SK-N-SH treated with all-trans-retinoic acid at 6 μM for 48 hours (cell line): ENCODE results near the gene ZBTB33.

ENCODE experiments used
- ATAC-seq: fragments of 200-7000 bp; cut with Tn5 transposase; 3 replicates; pipeline ENCODE4 v1.9.1; 2020; ENCODE audit warnings: mild to moderate bottlenecking, moderate library complexity
- ARNTL ChIP-seq: fragments of 450-650 bp; formaldehyde crosslinking; IDR thresholded peaks from 2 replicates; pipeline ENCODE4 v1.5.0; 2020; ENCODE audit warnings: low read depth, mild to moderate bottlenecking, moderate library complexity, borderline replicate concordance
- BACH2 ChIP-seq: fragments of 250-450 bp; sonication (Bioruptor Pico); IDR thresholded peaks from 2 replicates; pipeline ENCODE4 v1.9.0; 2021; ENCODE audit warnings: mild to moderate bottlenecking, borderline replicate concordance
- CSDC2 ChIP-seq: fragments of 250-450 bp; sonication (Bioruptor Pico); IDR thresholded peaks from 2 replicates; pipeline ENCODE4 v1.5.0; 2020; ENCODE audit warnings: mild to moderate bottlenecking, moderate library complexity
- CSRNP3 ChIP-seq: fragments of 250-450 bp; sonication (Bioruptor Pico); IDR thresholded peaks from 2 replicates; pipeline ENCODE4 v1.5.1; 2021; ENCODE audit warnings: mild to moderate bottlenecking, moderate library complexity
- ESRRG ChIP-seq: fragments of 250-450 bp; sonication (Bioruptor Pico); IDR thresholded peaks from 2 replicates; pipeline ENCODE4 v1.6.1; 2021; ENCODE audit warnings: mild to moderate bottlenecking
- GLIS3 ChIP-seq: fragments of 250-450 bp; sonication (Bioruptor Pico); IDR thresholded peaks from 2 replicates; pipeline ENCODE4 v1.5.0; 2020; ENCODE audit warnings: mild to moderate bottlenecking, moderate library complexity
- ISL1 ChIP-seq: fragments of 250-450 bp; sonication (Bioruptor Pico); IDR thresholded peaks from 2 replicates; pipeline ENCODE4 v2.1.2; 2022; ENCODE audit warnings: mild to moderate bottlenecking, moderate library complexity
- OSR1 ChIP-seq: fragments of 250-450 bp; sonication (Bioruptor Pico); IDR thresholded peaks from 2 replicates; pipeline ENCODE4 v1.8.0; 2022; ENCODE audit warnings: moderate library complexity, mild to moderate bottlenecking, inconsistent platforms
- PATZ1 ChIP-seq: fragments of 250-450 bp; sonication (Bioruptor Pico); IDR thresholded peaks from 2 replicates; pipeline ENCODE4 v1.8.0; 2020; ENCODE audit warnings: mild to moderate bottlenecking, moderate library complexity, borderline replicate concordance
- PPARA ChIP-seq: fragments of 250-450 bp; sonication (Bioruptor Pico); IDR thresholded peaks from 2 replicates; pipeline ENCODE4 v1.5.0; 2020; ENCODE audit warnings: mild to moderate bottlenecking, borderline replicate concordance
- RARB ChIP-seq: fragments of 250-450 bp; sonication (Bioruptor Pico); IDR thresholded peaks from 2 replicates; pipeline ENCODE4 v1.8.0; 2021; ENCODE audit warnings: mild to moderate bottlenecking, moderate library complexity
- SNAI2 ChIP-seq: fragments of 250-450 bp; sonication (Bioruptor Pico); IDR thresholded peaks from 2 replicates; pipeline ENCODE4 v1.5.0; 2020; ENCODE audit warnings: mild to moderate bottlenecking, moderate library complexity
- TCF4 ChIP-seq: fragments of 250-450 bp; sonication (Bioruptor Pico); IDR thresholded peaks from 2 replicates; pipeline ENCODE4 v1.8.0; 2021; ENCODE audit warnings: mild to moderate bottlenecking, moderate library complexity, borderline replicate concordance
- TOX ChIP-seq: fragments of 250-450 bp; sonication (Bioruptor Pico); IDR thresholded peaks from 2 replicates; pipeline ENCODE4 v1.8.0; 2021; ENCODE audit warnings: mild to moderate bottlenecking, moderate library complexity, borderline replicate concordance
- ZC3H10 ChIP-seq: fragments of 250-450 bp; sonication (Bioruptor Pico); IDR thresholded peaks from 2 replicates; pipeline ENCODE4 v1.5.1; 2021; ENCODE audit warnings: mild to moderate bottlenecking, moderate library complexity
- ZFP3 ChIP-seq: fragments of 250-450 bp; sonication (Bioruptor Pico); IDR thresholded peaks from 2 replicates; pipeline ENCODE4 v1.5.0; 2020; ENCODE audit warnings: mild to moderate bottlenecking, moderate library complexity
- ZFP30 ChIP-seq: fragments of 450-650 bp; formaldehyde crosslinking; IDR thresholded peaks from 2 replicates; pipeline ENCODE4 v1.5.0; 2022; ENCODE audit warnings: mild to moderate bottlenecking, moderate library complexity
- ZNF565 ChIP-seq: fragments of 450-650 bp; formaldehyde crosslinking; conservative IDR thresholded peaks from 2 replicates; pipeline ENCODE4 v1.5.0; 2020; ENCODE audit warnings: low read depth, mild to moderate bottlenecking, moderate library complexity
- ZNF70 ChIP-seq: fragments of 450-650 bp; formaldehyde crosslinking; IDR thresholded peaks from 2 replicates; pipeline ENCODE4 v1.5.0; 2020; ENCODE audit warnings: mild to moderate bottlenecking, moderate library complexity
- ZNF8 ChIP-seq: fragments of 450-650 bp; formaldehyde crosslinking; IDR thresholded peaks from 2 replicates; pipeline ENCODE4 v1.5.0; 2020; ENCODE audit warnings: mild to moderate bottlenecking, moderate library complexity

The ZBTB33 gene

DNA sequence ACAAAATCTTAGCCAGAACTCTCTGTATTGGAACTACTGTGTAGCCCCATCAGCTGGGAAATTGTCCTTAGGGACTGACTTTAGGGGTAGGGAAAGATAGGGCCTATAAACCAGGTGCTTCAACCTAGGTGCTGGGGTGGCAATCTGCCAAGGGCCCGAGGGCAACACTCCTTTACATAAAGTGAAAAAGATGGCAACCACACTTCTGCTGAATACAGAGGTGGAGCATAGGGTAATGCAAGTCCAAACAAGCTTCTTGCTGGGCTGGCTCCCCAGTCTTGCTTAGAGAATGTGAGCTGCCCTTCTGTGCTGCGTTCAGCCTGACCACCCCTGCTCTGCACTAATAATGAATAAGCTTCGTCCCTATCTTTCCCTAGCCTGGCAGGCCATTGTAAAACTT, 9.8 kb downstream of the ZBTB33 start:
- no peak for ATAC-seq
- TF ChIP-seq CSRNP3 (CRISPR knock-in tag) (no peak), ISL1 (CRISPR knock-in tag) (no peak), TOX (CRISPR knock-in tag) (no peak), ZC3H10 (CRISPR knock-in tag) (no peak), RARB (CRISPR knock-in tag) (no peak), BACH2 (CRISPR knock-in tag) (no peak), GLIS3 (no peak), ZFP3 (CRISPR knock-in tag) (no peak), PATZ1 (CRISPR knock-in tag) (no peak), ZFP30 (no peak), ZNF565 (CRISPR knock-in tag) (no peak), SNAI2 (CRISPR knock-in tag) (no peak)

- no peak for TF ChIP-seq ARNTL (CRISPR knock-in tag)
- no peak for TF ChIP-seq ZNF70 (CRISPR knock-in tag)
- TF ChIP-seq PPARA (CRISPR knock-in tag): no peak
- no peak for TF ChIP-seq ISL1 (CRISPR knock-in tag)
- TF ChIP-seq ZC3H10 (CRISPR knock-in tag): no peak
- TF ChIP-seq GLIS3: no peak
- TF ChIP-seq ZFP3 (CRISPR knock-in tag): no peak
- no peak for TF ChIP-seq TCF4 (CRISPR knock-in tag)
- TF ChIP-seq PATZ1 (CRISPR knock-in tag): no peak
- no peak for TF ChIP-seq CSRNP3 (CRISPR knock-in tag)
- TF ChIP-seq CSDC2: no peak
- no peak for TF ChIP-seq ZFP30
- no peak for TF ChIP-seq RARB (CRISPR knock-in tag)
- TF ChIP-seq BACH2 (CRISPR knock-in tag): no peak
- TF ChIP-seq ZNF8 (CRISPR knock-in tag): no peak
- no peak for TF ChIP-seq OSR1 (CRISPR knock-in tag)
- ATAC-seq: no peak
Measured at GRCh38 chrX:120262859-120263708, 12.5 kb downstream of the ZBTB33 start.

- ATAC-seq: no peak
- no peak for TF ChIP-seq TOX (CRISPR knock-in tag)
- no peak for TF ChIP-seq ZNF70 (CRISPR knock-in tag)
- no peak for TF ChIP-seq ESRRG (CRISPR knock-in tag)
- TF ChIP-seq SNAI2 (CRISPR knock-in tag): no peak
- TF ChIP-seq ISL1 (CRISPR knock-in tag): no peak
- no peak for TF ChIP-seq CSRNP3 (CRISPR knock-in tag)
Measured at GRCh38 chrX:120264341-120264740, 13.7 kb downstream of the ZBTB33 start.
